ENCODE results near the gene TOMM7. TPM values are rescaled to one million over a fixed set of nuclear protein-coding genes. Genes with fewer than 3 reads are reported as not detected.

Gene TOMM7
- total RNA-seq, 2 donors from 2014 or later: 335 to 356 TPM

DNA sequence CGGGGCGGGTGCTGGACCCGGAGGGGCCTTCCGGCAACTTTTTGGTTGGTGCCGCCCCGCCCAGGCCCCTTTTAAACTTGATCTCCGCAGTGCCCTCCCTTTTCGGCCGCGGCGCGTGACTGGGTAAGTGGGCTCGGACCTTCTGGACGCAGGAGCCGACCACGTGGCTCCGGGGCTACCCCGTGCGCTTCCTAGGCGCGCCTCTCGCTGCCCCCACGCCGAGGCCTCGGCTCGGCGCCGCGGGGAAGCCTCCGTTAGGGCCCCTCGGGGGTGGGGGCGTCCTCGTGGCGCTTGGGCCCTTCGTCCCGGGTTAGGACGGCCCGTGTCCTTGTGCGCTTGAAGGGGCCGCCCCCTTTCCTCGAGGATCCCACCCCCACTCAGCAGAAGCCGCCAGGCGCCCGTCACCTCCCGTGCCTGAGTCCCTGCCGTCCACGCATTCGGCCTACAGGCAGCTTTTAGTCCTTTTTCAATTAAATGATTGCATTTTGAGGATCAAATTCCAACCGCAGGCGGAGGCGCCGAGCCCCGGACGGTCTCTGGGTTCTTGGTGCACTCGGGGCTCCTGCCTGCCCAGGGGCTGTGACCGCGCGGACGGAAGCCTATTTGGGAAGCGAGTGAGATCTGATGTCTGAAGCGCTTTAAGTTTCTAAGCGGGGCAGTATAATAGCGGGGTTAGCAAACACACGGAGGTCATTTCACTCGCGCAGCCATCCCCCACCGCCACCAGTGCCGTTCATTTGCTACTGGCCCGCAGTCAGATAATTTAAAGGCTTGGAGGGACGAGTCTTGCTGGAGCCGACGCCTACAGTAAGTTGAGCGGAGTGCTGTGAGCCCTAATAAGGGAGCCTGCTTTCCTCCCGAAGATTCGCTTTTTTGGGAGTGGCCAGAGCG lies 31.8 kb upstream of the TOMM7 start:
- peak; percentile 95 for DNase-seq
- H3K4me1 ChIP-seq (ENCODE audit: control insufficient read depth, insufficient read depth, low read length): peaks cover 10% of the 10 kb centered on the region
- Mint-ChIP-seq H3K4me1 (peaks cover 38% of the 10 kb centered on the region), H3K36me3 (ENCODE audit: low read depth) (peaks cover 28% of the 10 kb centered on the region), H3K4me3 (peak overlapping the region; percentile 97), H3K27ac (peak overlapping the region; percentile 98), H3K27me3 (ENCODE audit: insufficient read depth) (peaks cover 4% of the 10 kb centered on the region), H3K9me3 (no peaks in the 10 kb centered on the region)
- no peaks in the 10 kb centered on the region for H3K9me3 ChIP-seq (ENCODE audit: control insufficient read depth, low read length)
- TF ChIP-seq, protein P1, sequence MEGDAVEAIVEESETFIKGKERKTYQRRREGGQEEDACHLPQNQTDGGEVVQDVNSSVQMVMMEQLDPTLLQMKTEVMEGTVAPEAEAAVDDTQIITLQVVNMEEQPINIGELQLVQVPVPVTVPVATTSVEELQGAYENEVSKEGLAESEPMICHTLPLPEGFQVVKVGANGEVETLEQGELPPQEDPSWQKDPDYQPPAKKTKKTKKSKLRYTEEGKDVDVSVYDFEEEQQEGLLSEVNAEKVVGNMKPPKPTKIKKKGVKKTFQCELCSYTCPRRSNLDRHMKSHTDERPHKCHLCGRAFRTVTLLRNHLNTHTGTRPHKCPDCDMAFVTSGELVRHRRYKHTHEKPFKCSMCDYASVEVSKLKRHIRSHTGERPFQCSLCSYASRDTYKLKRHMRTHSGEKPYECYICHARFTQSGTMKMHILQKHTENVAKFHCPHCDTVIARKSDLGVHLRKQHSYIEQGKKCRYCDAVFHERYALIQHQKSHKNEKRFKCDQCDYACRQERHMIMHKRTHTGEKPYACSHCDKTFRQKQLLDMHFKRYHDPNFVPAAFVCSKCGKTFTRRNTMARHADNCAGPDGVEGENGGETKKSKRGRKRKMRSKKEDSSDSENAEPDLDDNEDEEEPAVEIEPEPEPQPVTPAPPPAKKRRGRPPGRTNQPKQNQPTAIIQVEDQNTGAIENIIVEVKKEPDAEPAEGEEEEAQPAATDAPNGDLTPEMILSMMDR (conservative IDR thresholded peaks at IDR 0.05): peak; percentile 96
- H3K36me3 ChIP-seq (ENCODE audit: control insufficient read depth, insufficient read depth, low read length): peaks cover 34% of the 10 kb centered on the region
- peak overlapping the region; percentile 98 for H3K9ac ChIP-seq (ENCODE audit: extremely low read depth, low read length, poor library complexity, severe bottlenecking)
- peak overlapping the region; percentile 26 for H3K27ac ChIP-seq (ENCODE audit: low read depth, low read length)
- peak overlapping the region; percentile 92 for H3K4me3 ChIP-seq (ENCODE audit: low read length)
- H3K27me3 ChIP-seq (ENCODE audit: control insufficient read depth, insufficient read depth, low read length, poor library complexity, severe bottlenecking): no peaks in the 10 kb centered on the region
- WGBS, 2 experiments (ENCODE audit: insufficient coverage in 1 of 2, insufficient read length in 1 of 2): 2% methylated on average over 15 to 76 of the region's 76 CpGs

DNA sequence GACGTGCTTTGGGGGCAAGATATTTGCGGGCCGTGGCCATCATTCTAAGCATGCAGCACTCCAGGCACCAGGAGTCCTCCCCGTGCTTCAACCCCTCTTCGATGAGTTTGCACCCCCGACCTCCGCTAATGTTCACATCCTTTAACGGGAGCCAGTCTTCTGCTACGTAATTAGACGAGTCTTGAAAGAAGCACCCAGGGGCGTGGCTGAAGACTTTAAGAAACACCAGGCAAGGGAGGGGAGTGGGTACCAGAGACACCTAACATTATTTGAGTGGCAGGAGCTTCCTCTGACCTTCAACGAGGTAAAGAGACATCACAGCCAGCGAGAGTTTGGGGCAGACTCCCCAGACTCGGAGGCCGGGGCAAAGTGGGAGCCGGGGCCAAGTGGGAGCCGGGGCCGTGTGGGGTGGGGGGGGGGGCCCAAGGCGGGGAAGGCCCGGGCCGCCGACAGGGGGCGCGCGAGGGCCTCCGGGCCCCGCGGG lies 31.1 kb upstream of the TOMM7 start:
- Histone ChIP-seq H3K9me3 (ENCODE audit: control insufficient read depth, low read length) (no peaks in the 10 kb centered on the region), H3K4me1 (ENCODE audit: control insufficient read depth, insufficient read depth, low read length) (peaks cover 10% of the 10 kb centered on the region), H3K4me3 (ENCODE audit: low read length) (no peak overlapping the region), H3K27me3 (ENCODE audit: control insufficient read depth, insufficient read depth, low read length, poor library complexity, severe bottlenecking) (no peaks in the 10 kb centered on the region), H3K27ac (ENCODE audit: low read depth, low read length) (no peak overlapping the region), H3K36me3 (ENCODE audit: control insufficient read depth, insufficient read depth, low read length) (peaks cover 27% of the 10 kb centered on the region), H3K9ac (ENCODE audit: extremely low read depth, low read length, poor library complexity, severe bottlenecking) (no peak overlapping the region)
- Mint-ChIP-seq H3K4me1 (peaks cover 32% of the 10 kb centered on the region), H3K36me3 (ENCODE audit: low read depth) (peaks cover 22% of the 10 kb centered on the region), H3K27ac (peak overlapping the region; percentile 89), H3K4me3 (peak overlapping the region; percentile 97), H3K27me3 (ENCODE audit: insufficient read depth) (peaks cover 4% of the 10 kb centered on the region), H3K9me3 (no peaks in the 10 kb centered on the region)
- no peak for DNase-seq
- TF ChIP-seq, protein P1 (conservative IDR thresholded peaks at IDR 0.05): no peak
- WGBS, 2 experiments (ENCODE audit: insufficient coverage in 1 of 2, insufficient read length in 1 of 2): 31 to 53% methylated on average over 15 to 27 of the region's 28 CpGs

DNA sequence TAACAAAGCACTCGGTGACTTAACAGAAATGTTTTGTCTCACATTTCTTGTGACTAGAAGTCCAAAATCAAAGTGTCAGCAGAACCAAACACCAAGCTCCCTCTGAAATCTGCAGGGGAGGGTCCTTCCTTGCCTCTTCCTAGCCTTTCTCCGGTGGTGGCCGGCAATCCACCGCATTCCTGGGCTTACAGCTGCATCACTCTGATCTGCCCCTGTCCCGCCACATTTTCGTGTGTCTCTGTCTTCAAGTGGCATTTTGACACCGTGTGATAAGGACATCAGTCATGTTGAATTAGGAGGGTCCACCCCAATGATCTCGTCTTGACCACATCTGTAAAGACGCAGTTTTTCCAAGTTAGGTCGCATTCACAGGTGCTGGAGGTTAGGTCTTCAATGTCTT lies 30.5 kb upstream of the TOMM7 start:
- TF ChIP-seq, protein P1 (conservative IDR thresholded peaks at IDR 0.05): no peak
- Histone ChIP-seq H3K9me3 (ENCODE audit: control insufficient read depth, low read length) (no peaks in the 10 kb centered on the region), H3K4me3 (ENCODE audit: low read length) (no peak overlapping the region), H3K9ac (ENCODE audit: extremely low read depth, low read length, poor library complexity, severe bottlenecking) (no peak overlapping the region), H3K27ac (ENCODE audit: low read depth, low read length) (no peak overlapping the region), H3K36me3 (ENCODE audit: control insufficient read depth, insufficient read depth, low read length) (peaks cover 21% of the 10 kb centered on the region), H3K27me3 (ENCODE audit: control insufficient read depth, insufficient read depth, low read length, poor library complexity, severe bottlenecking) (no peaks in the 10 kb centered on the region), H3K4me1 (ENCODE audit: control insufficient read depth, insufficient read depth, low read length) (peaks cover 10% of the 10 kb centered on the region)
- Mint-ChIP-seq H3K4me3 (peak overlapping the region; percentile 97), H3K27ac (no peak overlapping the region), H3K4me1 (peaks cover 28% of the 10 kb centered on the region), H3K9me3 (no peaks in the 10 kb centered on the region), H3K27me3 (ENCODE audit: insufficient read depth) (peaks cover 4% of the 10 kb centered on the region), H3K36me3 (ENCODE audit: low read depth) (peaks cover 17% of the 10 kb centered on the region)
- 92 to 99% methylated on average over 8 to 10 of the region's 10 CpGs for WGBS, 2 experiments (ENCODE audit: insufficient coverage in 1 of 2, insufficient read length in 1 of 2)
- DNase-seq: peak; percentile 65
